ENCODE measurements around the gene DNAJB9.
"Not testable (repeated sequence)": the region's sequence is repeated elsewhere in the genome, so short reads cannot be mapped to it uniquely, and the experiment has no call there.

DNAJB9 gene

GRCh38 chr7:108569381-108570145 is at the start of gene DNAJB9, which contains the start of gene THAP5:
TSS of gene DNAJB9 (plus strand) at chr7:108569874. CDS start at chr7:108571727, 1,853 bp downstream.
TSS of gene THAP5 (minus strand) at chr7:108569706. CDS start at chr7:108569569, 137 bp downstream.
- DNase-seq (ENCODE audit: low read depth in 2 of 2) = peak; percentile 99

GRCh38 chr7:108522780-108523179 is 46.9 kb upstream of the DNAJB9 start:
- DNase-seq (ENCODE audit: low read depth in 2 of 2) = no peak

GRCh38 chr7:108525327-108525984 is 44.2 kb upstream of the DNAJB9 start:
- DNase-seq (ENCODE audit: low read depth in 2 of 2) = no peak

GRCh38 chr7:108525985-108526767 is 43.5 kb upstream of the DNAJB9 start, which contains the start of gene PNPLA8:
TSS of gene PNPLA8 (minus strand) at chr7:108526135. CDS start at chr7:108515491, 10,644 bp downstream.
- peak; percentile 100 for DNase-seq (ENCODE audit: low read depth in 2 of 2)

GRCh38 chr7:108526768-108527017 is 43.0 kb upstream of the DNAJB9 start:
- no peak for DNase-seq (ENCODE audit: low read depth in 2 of 2)

- DNase-seq (ENCODE audit: low read depth in 2 of 2) = no peak
Measured at GRCh38 chr7:108528183-108528712, 41.4 kb upstream of the DNAJB9 start.

GRCh38 chr7:108529341-108529740 is 40.3 kb upstream of the DNAJB9 start:
- DNase-seq (ENCODE audit: low read depth in 2 of 2) = no peak

GRCh38 chr7:108533712-108534111 is 36.0 kb upstream of the DNAJB9 start:
- no peak for DNase-seq (ENCODE audit: low read depth in 2 of 2)

- DNase-seq (ENCODE audit: low read depth in 2 of 2) = no peak
Measured at GRCh38 chr7:108535257-108535656, 34.4 kb upstream of the DNAJB9 start.

GRCh38 chr7:108535744-108536143 is 33.9 kb upstream of the DNAJB9 start:
- DNase-seq (ENCODE audit: low read depth in 2 of 2) = no peak

GRCh38 chr7:108537229-108537628 is 32.4 kb upstream of the DNAJB9 start:
- DNase-seq (ENCODE audit: low read depth in 2 of 2) = no peak

- DNase-seq (ENCODE audit: low read depth in 2 of 2) = not testable (repeated sequence)
Measured at GRCh38 chr7:108538236-108538635, 31.4 kb upstream of the DNAJB9 start.

GRCh38 chr7:108538685-108539084 is 31.0 kb upstream of the DNAJB9 start:
- not testable (repeated sequence) for DNase-seq (ENCODE audit: low read depth in 2 of 2)

- no peak for DNase-seq (ENCODE audit: low read depth in 2 of 2)
Measured at GRCh38 chr7:108541478-108541877, 28.2 kb upstream of the DNAJB9 start.

GRCh38 chr7:108548141-108548896 is 21.4 kb upstream of the DNAJB9 start:
- not testable (repeated sequence) for DNase-seq (ENCODE audit: low read depth in 2 of 2)

- not testable (repeated sequence) for DNase-seq (ENCODE audit: low read depth in 2 of 2)
Measured at GRCh38 chr7:108556665-108557064, 13.0 kb upstream of the DNAJB9 start.

- DNase-seq (ENCODE audit: low read depth in 2 of 2) = no peak
Measured at GRCh38 chr7:108557191-108557590, 12.5 kb upstream of the DNAJB9 start.

GRCh38 chr7:108557617-108558016 is 12.1 kb upstream of the DNAJB9 start:
- DNase-seq (ENCODE audit: low read depth in 2 of 2) = no peak

- DNase-seq (ENCODE audit: low read depth in 2 of 2) = no peak
Measured at GRCh38 chr7:108559253-108559652, 10.4 kb upstream of the DNAJB9 start.

GRCh38 chr7:108561047-108561619 is 8.5 kb upstream of the DNAJB9 start:
- DNase-seq (ENCODE audit: low read depth in 2 of 2) = no peak

GRCh38 chr7:108565987-108566386 is 3.7 kb upstream of the DNAJB9 start:
- DNase-seq (ENCODE audit: low read depth in 2 of 2) = no peak
